Endothelial cell of umbilical vein (primary cell): ENCODE data around the gene RECK. TPM values are rescaled to one million over a fixed set of nuclear protein-coding genes. Genes with fewer than 3 reads are reported as not detected.

Source experiments
- BruUV-seq: library from RNA; stranded (reverse); fragments of 400-500 nt; replicated peaks from 2 replicates; lab custom pipeline; 2021; lab: Mats Ljungman, UMichigan
- CTCF ChIA-PET: fragments of 300-600, 350-600 bp; sonication (Branson Sonifier 250); formaldehyde crosslinking; loops from one replicate; lab custom pipeline; 2021; ENCODE audit warnings: antibody characterized with exemption, inconsistent platforms; lab: Charles Lee
- POLR2A ChIA-PET: fragments of 300-600, 350-600 bp; sonication (Branson Sonifier 250); formaldehyde crosslinking; loops from one replicate; lab custom pipeline; 2021; ENCODE audit warnings: antibody characterized with exemption, inconsistent platforms; lab: Charles Lee
- DNase-seq: peaks from one replicate; pipeline ENCODE4 v3.0.0-alpha.2; 2011; ENCODE audit warnings: low read depth, low spot score
- FAIRE-seq: peaks from 2 replicates; lab custom pipeline; 2011; peaks lifted over from hg19 to GRCh38; lab: Jason Lieb, UNC
- H2AFZ ChIP-seq: 2 replicates; pipeline ENCODE4 v1.6.0; 2012; ENCODE audit warnings: low read depth, low read length, control low read depth, inconsistent platforms
- H3K27ac ChIP-seq: 2 replicates; pipeline ENCODE4 v1.5.1; 2011; ENCODE audit warnings: low read depth, mild to moderate bottlenecking, control low read depth, low read length, moderate library complexity; ENCODE audit not compliant: insufficient read depth
- H3K27me3 ChIP-seq, 2 experiments: 2 replicates each; pipeline versions ENCODE4 v1.6.0 to v1.6.1; 2011; ENCODE audit warnings: low read length in 2 of 2, mixed read lengths in 1 of 2; ENCODE audit not compliant: control insufficient read depth in 2 of 2, insufficient read depth in 2 of 2
- H3K36me3 ChIP-seq, 2 experiments: 2 replicates in 1 of 2; 3 replicates in 1 of 2; pipeline ENCODE4 v1.5.1; 2011; ENCODE audit warnings: low read length in 2 of 2, mild to moderate bottlenecking in 1 of 2, moderate library complexity in 1 of 2; ENCODE audit not compliant: control insufficient read depth in 2 of 2, insufficient read depth in 2 of 2; ENCODE audit errors: extremely low read depth in 1 of 2
- H3K4me1 ChIP-seq: 3 replicates; pipeline ENCODE4 v1.5.1; 2011; ENCODE audit warnings: mild to moderate bottlenecking, low read length; ENCODE audit not compliant: control insufficient read depth, insufficient read depth; ENCODE audit errors: extremely low read depth
- H3K4me2 ChIP-seq: 2 replicates; pipeline ENCODE4 v1.6.1; 2011; ENCODE audit warnings: low read length, control low read depth, mixed read lengths; ENCODE audit not compliant: insufficient read depth
- H3K4me3 ChIP-seq, 3 experiments: fragments of 200-600 bp in 1 of 3; sonication (generic), shearing (Covaris generic) in 1 of 3; replicated peaks in 1 of 3; 2 replicates each; pipeline ENCODE4 v1.5.1; 2011 to 2016; ENCODE audit warnings: control low read depth in 3 of 3, low read length in 3 of 3, mild to moderate bottlenecking in 2 of 3, inconsistent platforms in 1 of 3, low read depth in 1 of 3, moderate library complexity in 1 of 3; ENCODE audit not compliant: insufficient read depth in 1 of 3
- H3K79me2 ChIP-seq: 2 replicates; pipeline ENCODE4 v1.6.0; 2012; ENCODE audit warnings: low read length, inconsistent platforms; ENCODE audit not compliant: control insufficient read depth, insufficient read depth
- H3K9ac ChIP-seq: replicated peaks from 2 replicates; pipeline ENCODE3; 2011; ENCODE audit warnings: low read length, control low read depth; ENCODE audit not compliant: insufficient read depth; ENCODE audit errors: extremely low read depth
- H3K9me1 ChIP-seq: replicated peaks from 3 replicates; pipeline ENCODE4 v1.6.0; 2011; ENCODE audit warnings: mild to moderate bottlenecking, low read length; ENCODE audit not compliant: control insufficient read depth, insufficient read depth; ENCODE audit errors: extremely low read depth
- H3K9me3 ChIP-seq: replicated peaks from 2 replicates; pipeline ENCODE4 v1.5.1; 2012; ENCODE audit warnings: low read length, inconsistent platforms; ENCODE audit not compliant: control insufficient read depth, insufficient read depth
- H4K20me1 ChIP-seq: replicated peaks from 2 replicates; pipeline ENCODE3; 2011; ENCODE audit warnings: mild to moderate bottlenecking, low read length; ENCODE audit not compliant: control insufficient read depth, insufficient read depth; ENCODE audit errors: extremely low read depth
- FOS ChIP-seq: IDR thresholded peaks from 2 replicates; pipeline ENCODE4 v1.6.1; 2011; ENCODE audit warnings: mild to moderate bottlenecking, low read length, moderate library complexity, borderline replicate concordance; ENCODE audit not compliant: insufficient read depth
- JUN ChIP-seq: IDR thresholded peaks from 2 replicates; pipeline ENCODE4 v1.6.1; 2011; ENCODE audit warnings: borderline replicate concordance, low read depth; ENCODE audit not compliant: insufficient read length, insufficient read depth
- MYC ChIP-seq: IDR thresholded peaks from one replicate; pipeline ENCODE4 v1.6.1; 2011; ENCODE audit warnings: mild to moderate bottlenecking, low read depth, low read length
- POLR2A ChIP-seq: IDR thresholded peaks from 2 replicates; pipeline ENCODE4 v1.6.1; 2012; ENCODE audit warnings: low read depth, mild to moderate bottlenecking, control low read depth, low read length
- POLR2AphosphoS5 ChIP-seq: IDR thresholded peaks from 2 replicates; pipeline ENCODE4 v1.6.1; 2012; ENCODE audit warnings: low read depth, mild to moderate bottlenecking, control low read depth, low read length, moderate library complexity; ENCODE audit not compliant: insufficient read depth
- dilution Hi-C: fragments of 300-500 bp; cut with MboI; formaldehyde crosslinking; loops from one replicate; pipeline ENCODE4 v1.15.0; 2019; ENCODE audit warnings: low sequenced_read_pairs; ENCODE audit not compliant: extremely low pct_ligation_motif_present
- intact Hi-C: fragments of 100-400 bp; cut with micrococcal nuclease; formaldehyde crosslinking; loops from one replicate; pipeline ENCODE4 v1.10.0; 2022
- polyA plus RNA-seq, 4 experiments: library from polyadenylated mRNA; depleted of rRNA in 3 of 4; stranded (reverse) in 3 of 4; unstranded in 1 of 4; fragments of >200 nt; gene quantifications; 2 replicates each; pipeline versions ENCODE4 v1.2.1 to v1.2.3, GENCODE V29; 2011 to 2012; ENCODE audit warnings: missing spikeins in 1 of 4
- total RNA-seq: library from RNA; stranded (reverse); gene quantifications from 2 replicates; pipeline ENCODE4 v1.2.3, GENCODE V29; 2021
- TF ChIP-seq, protein P1 (sequence below), 2 donors: IDR thresholded peaks; 1 replicate in 1 of 2; 2 replicates in 1 of 2; pipeline ENCODE4 v1.5.1; 2011; ENCODE audit warnings: low read length in 2 of 2, mild to moderate bottlenecking in 2 of 2, moderate library complexity in 2 of 2, control low read depth in 1 of 2, inconsistent platforms in 1 of 2, low read depth in 1 of 2; ENCODE audit not compliant: insufficient read depth in 1 of 2; ENCODE audit errors: extremely low read depth in 1 of 2
- TF ChIP-seq, protein P2 (sequence below): IDR thresholded peaks from 2 replicates; pipeline ENCODE4 v1.6.1; 2011; ENCODE audit not compliant: insufficient read depth, insufficient read length

RECK gene
- total and polyA plus RNA-seq, 2 donors (not counting 3 experiments of a cell fraction or from before 2014, with no cell fraction given), result 12.0 to 14.1 TPM

DNA sequence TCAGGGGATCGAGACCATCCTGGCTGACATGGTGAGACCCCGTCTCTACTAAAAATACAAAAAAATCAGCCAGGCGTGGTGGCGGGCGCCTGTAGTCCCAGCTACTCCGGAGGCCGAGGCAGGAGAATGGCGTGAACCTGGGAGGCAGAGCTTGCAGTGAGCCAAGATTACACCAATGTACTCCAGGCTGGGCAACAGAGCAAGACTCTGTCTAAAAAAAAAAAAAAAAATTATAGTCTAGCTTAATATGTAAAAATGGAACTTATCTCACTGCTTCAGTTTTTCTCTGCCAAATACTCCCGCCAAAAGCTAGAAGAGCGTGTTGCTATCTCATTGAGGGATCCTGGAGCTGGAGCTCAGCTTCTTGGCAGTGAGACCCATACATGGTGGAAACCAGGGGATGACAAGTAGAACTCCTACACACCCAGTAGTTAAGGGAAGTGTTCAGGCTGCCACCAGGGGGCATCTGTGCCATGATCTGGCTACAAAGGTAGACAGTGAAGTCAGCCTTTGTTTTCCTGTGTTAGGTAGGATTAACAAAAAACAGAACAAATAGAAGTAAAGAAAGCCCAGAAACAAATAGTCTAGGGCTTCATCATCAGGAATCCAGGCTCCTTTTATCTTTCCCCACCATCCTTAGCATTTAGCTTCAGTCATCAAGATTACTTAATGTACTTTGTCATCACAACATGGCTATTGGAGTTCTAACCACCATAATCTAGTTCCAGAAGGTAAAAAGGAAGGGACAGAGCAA, 66.2 kb downstream of the RECK start:
- no peaks in the 10 kb centered on the region for H3K79me2 ChIP-seq
- H3K9me1 ChIP-seq, result no peaks in the 10 kb centered on the region
- DNase-seq (peak; percentile 77), FAIRE-seq (no peak)
- peak; percentile 12 for TF ChIP-seq POLR2A
- TF ChIP-seq, protein P1, sequence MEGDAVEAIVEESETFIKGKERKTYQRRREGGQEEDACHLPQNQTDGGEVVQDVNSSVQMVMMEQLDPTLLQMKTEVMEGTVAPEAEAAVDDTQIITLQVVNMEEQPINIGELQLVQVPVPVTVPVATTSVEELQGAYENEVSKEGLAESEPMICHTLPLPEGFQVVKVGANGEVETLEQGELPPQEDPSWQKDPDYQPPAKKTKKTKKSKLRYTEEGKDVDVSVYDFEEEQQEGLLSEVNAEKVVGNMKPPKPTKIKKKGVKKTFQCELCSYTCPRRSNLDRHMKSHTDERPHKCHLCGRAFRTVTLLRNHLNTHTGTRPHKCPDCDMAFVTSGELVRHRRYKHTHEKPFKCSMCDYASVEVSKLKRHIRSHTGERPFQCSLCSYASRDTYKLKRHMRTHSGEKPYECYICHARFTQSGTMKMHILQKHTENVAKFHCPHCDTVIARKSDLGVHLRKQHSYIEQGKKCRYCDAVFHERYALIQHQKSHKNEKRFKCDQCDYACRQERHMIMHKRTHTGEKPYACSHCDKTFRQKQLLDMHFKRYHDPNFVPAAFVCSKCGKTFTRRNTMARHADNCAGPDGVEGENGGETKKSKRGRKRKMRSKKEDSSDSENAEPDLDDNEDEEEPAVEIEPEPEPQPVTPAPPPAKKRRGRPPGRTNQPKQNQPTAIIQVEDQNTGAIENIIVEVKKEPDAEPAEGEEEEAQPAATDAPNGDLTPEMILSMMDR (IDR thresholded peaks at IDR 0.05; ENCODE audit: extremely low read depth in 1 of 2, insufficient read depth in 1 of 2, low read depth in 1 of 2, low read length in 2 of 2), result peak; percentile 70 to 81
- no peak for TF ChIP-seq JUN
- no peaks in the 10 kb centered on the region for H3K27me3 ChIP-seq
- H4K20me1 ChIP-seq, result no peaks in the 10 kb centered on the region
- H3K4me3 ChIP-seq, result no peak overlapping the region
- no peaks in the 10 kb centered on the region for H3K36me3 ChIP-seq
- no peaks in the 10 kb centered on the region for H3K9me3 ChIP-seq
- ChIA-PET CTCF (interaction anchor here (0.6 to 6.7 kb wide), 43 partner anchors 8 to 515 kb away, joined by 3 to 189 read pairs (median 5); partner anchors contain the start of genes CCIN, CLTA and GLIPR2), POLR2A (interaction anchor here (0.7 to 1.6 kb wide), 6 partner anchors 12 to 151 kb away, joined by 3 to 5 read pairs (median 3); partner anchors contain the start of gene CLTA)
- intact Hi-C loops (loop anchor here (1.0 to 5.0 kb wide), 6 partner anchors 12 to 146 kb away; partner anchors contain the start of genes GLIPR2 and OR2S2), dilution Hi-C loops (no loop called here)
- no peak overlapping the region for H3K9ac ChIP-seq
- peak overlapping the region; percentile 76 for H2AFZ ChIP-seq
- H3K4me2 ChIP-seq, result no peak overlapping the region
- H3K27ac ChIP-seq, result peak overlapping the region; percentile 41
- peaks cover 19% of the 10 kb centered on the region for H3K4me1 ChIP-seq
- BruUV-seq, result no TSS peak

DNA sequence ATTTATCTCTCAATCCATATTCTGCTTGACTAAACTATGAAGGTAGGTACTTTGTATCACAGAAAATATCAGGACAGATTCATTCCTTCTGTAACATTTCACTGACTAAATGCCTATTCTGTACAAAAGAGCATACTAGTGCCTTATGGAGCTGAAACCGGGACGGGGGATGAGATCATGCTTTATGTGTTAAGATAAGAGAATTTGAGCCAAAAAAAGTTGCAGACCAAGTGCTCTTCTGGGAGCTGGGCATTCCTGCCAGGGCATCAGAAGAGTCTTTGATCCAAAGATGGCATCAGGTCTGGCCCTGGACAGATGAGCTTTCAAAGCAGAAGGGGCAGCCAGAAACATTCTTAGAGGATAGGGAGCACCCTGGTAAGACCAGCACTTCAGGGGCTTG, 72.4 kb downstream of the RECK start:
- Histone ChIP-seq H3K79me2 (no peaks in the 10 kb centered on the region), H4K20me1 (no peaks in the 10 kb centered on the region), H3K27me3 (no peaks in the 10 kb centered on the region), H3K4me3 (no peak overlapping the region), H3K9me3 (no peaks in the 10 kb centered on the region), H3K27ac (no peak overlapping the region), H3K36me3 (no peaks in the 10 kb centered on the region), H3K4me1 (no peaks in the 10 kb centered on the region), H3K9me1 (no peaks in the 10 kb centered on the region), H3K9ac (no peak overlapping the region), H3K4me2 (no peak overlapping the region), H2AFZ (no peak overlapping the region)
- DNase-seq (no peak), FAIRE-seq (no peak)
- intact Hi-C loops, result no loop called here
- dilution Hi-C loops, result no loop called here
- no TSS peak for BruUV-seq
- TF ChIP-seq FOS (no peak), POLR2A (no peak), POLR2AphosphoS5 (no peak), MYC (no peak)
- TF ChIP-seq, protein P2, sequence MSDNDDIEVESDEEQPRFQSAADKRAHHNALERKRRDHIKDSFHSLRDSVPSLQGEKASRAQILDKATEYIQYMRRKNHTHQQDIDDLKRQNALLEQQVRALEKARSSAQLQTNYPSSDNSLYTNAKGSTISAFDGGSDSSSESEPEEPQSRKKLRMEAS, result no peak
- ChIA-PET CTCF (interaction anchor here (1.0 to 2.0 kb wide), 5 partner anchors 10 to 100 kb away, joined by 3 to 5 read pairs (median 4); no protein-coding TSS in a partner anchor), POLR2A (no interaction called here)
